ENCODE data around the gene TEX19.

Gene TEX19

DNA sequence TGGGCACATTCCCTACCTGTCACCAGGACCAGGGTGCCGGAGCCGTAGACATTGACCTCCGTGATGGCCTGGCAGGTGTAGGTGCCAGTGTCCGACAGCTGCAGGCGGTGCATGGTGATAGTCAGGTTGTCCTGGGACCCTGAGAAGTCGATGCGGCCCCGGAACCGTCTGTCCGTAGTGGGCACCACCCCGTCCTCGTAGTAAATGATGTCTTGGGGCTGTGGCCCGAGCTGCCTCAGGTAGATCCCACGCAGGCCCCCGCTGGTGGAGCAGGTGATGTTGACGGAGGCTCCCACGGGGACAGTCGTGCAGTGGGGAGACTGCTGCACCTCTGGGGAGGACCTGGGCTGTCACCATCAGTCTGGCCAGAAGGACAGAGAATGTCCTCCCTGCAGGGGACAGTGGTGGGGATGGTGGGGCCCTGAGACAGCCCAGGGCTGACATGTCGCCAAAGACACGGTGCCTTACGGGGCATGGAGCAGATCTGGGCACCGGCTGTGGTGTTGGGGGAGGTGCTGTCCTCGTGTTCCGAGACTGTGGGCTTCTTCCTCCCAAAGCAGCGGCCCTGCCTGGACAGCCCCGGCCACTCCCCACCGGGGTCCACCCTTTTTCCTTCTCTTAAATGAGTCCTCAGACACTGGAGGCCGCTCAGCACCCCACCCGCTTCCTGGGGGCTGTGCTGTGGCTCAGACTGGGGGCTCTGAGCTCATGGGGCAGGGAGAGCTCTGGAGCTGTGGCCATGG is 42.2 kb upstream of the TEX19 start:
- H3K36me3 ChIP-seq (ENCODE audit: insufficient read depth, low read length): no peaks in the 10 kb centered on the region
- H3K4me2 ChIP-seq (ENCODE audit: low read length): no peak overlapping the region
- H3K9me2 ChIP-seq (ENCODE audit: low read depth, low read length): no peaks in the 10 kb centered on the region
- H3K27me3 ChIP-seq (ENCODE audit: insufficient read depth, low read length): peaks cover 14% of the 10 kb centered on the region; the same call in 1 of the 2 replicates
- H3K9me3 ChIP-seq (ENCODE audit: low read length): no peaks in the 10 kb centered on the region
- H3F3A ChIP-seq (ENCODE audit: insufficient read depth, low read length): no peaks in the 10 kb centered on the region; the same call in 1 of the 2 replicates
- H3K4me1 ChIP-seq (ENCODE audit: insufficient read depth, low read length, severe bottlenecking): peaks cover 10% of the 10 kb centered on the region
- H4K20me1 ChIP-seq (ENCODE audit: insufficient read depth, low read length): no peaks in the 10 kb centered on the region
- H3K27ac ChIP-seq (ENCODE audit: low read depth, low read length, poor library complexity, severe bottlenecking): no peak overlapping the region
- no peak overlapping the region for H3K4me3 ChIP-seq (ENCODE audit: low read depth, low read length, poor library complexity, severe bottlenecking)
- H2AFZ ChIP-seq (ENCODE audit: low read length): no peak overlapping the region
- H3K9ac ChIP-seq (ENCODE audit: low read length): no peak overlapping the region
- H3K79me2 ChIP-seq (ENCODE audit: insufficient read depth, low read length): no peaks in the 10 kb centered on the region
- TF ChIP-seq EZH2 (IDR thresholded peaks at IDR 0.05; ENCODE audit: borderline replicate concordance, low read length): no peak
- TF ChIP-seq, protein P1, sequence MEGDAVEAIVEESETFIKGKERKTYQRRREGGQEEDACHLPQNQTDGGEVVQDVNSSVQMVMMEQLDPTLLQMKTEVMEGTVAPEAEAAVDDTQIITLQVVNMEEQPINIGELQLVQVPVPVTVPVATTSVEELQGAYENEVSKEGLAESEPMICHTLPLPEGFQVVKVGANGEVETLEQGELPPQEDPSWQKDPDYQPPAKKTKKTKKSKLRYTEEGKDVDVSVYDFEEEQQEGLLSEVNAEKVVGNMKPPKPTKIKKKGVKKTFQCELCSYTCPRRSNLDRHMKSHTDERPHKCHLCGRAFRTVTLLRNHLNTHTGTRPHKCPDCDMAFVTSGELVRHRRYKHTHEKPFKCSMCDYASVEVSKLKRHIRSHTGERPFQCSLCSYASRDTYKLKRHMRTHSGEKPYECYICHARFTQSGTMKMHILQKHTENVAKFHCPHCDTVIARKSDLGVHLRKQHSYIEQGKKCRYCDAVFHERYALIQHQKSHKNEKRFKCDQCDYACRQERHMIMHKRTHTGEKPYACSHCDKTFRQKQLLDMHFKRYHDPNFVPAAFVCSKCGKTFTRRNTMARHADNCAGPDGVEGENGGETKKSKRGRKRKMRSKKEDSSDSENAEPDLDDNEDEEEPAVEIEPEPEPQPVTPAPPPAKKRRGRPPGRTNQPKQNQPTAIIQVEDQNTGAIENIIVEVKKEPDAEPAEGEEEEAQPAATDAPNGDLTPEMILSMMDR (IDR thresholded peaks at IDR 0.05; ENCODE audit: low read length): no peak

DNA sequence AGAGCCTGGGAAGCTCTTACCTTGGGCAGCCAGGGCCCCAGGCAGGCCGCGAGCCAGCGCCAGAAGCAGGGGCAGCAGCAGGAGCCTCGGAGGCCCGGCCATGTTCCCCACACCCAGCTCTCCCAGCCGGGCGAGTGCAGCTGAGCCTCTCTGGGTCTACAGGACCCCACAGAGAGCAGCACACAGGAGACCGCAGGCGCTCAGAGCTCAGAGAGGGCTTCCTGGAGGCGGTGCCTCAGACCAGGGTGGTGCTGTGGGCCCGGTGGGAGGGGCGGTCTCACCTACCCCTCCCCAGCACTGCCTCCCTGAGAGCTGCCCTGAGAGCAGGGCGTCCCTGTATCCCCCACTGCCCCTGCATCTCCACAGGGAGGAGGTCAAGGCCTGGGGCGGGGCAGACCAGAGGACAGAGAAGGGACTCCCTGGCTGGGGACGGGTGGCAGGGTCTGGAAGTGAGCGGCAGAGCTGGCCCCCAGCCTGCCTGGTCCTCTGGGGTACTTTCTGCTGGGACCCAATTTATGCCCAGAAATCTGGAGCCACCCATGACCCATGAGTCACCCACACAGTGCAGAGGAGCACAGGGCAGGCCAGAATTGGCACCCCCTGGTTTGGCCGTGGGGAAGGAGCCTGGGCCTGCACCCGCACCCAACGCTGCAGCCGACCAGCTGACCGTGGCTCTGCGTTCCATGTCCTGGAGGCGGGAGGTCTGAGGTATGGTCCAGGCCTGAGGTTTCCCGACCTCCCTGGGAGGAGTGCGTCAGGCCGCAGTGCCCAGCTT is 41.5 kb upstream of the TEX19 start, which contains the start of gene CD7:
TSS of gene CD7 (minus strand) at position 215 of the 775 bp plus-strand sequence. CDS start at position 102, 113 bp downstream.
- Histone ChIP-seq H3K36me3 (ENCODE audit: insufficient read depth, low read length) (no peaks in the 10 kb centered on the region), H3F3A (ENCODE audit: insufficient read depth, low read length) (no peaks in the 10 kb centered on the region; the same call in 1 of the 2 replicates), H3K27ac (ENCODE audit: low read depth, low read length, poor library complexity, severe bottlenecking) (no peak within 1 kb of the TSS), H3K4me3 (ENCODE audit: low read depth, low read length, poor library complexity, severe bottlenecking) (no peak within 1 kb of the TSS), H3K9me2 (ENCODE audit: low read depth, low read length) (no peaks in the 10 kb centered on the region), H3K9ac (ENCODE audit: low read length) (no peak within 1 kb of the TSS), H2AFZ (ENCODE audit: low read length) (no peak within 1 kb of the TSS), H3K9me3 (ENCODE audit: low read length) (no peaks in the 10 kb centered on the region), H3K27me3 (ENCODE audit: insufficient read depth, low read length) (peaks cover 14% of the 10 kb centered on the region; the same call in 1 of the 2 replicates), H3K4me2 (ENCODE audit: low read length) (no peak within 1 kb of the TSS), H3K4me1 (ENCODE audit: insufficient read depth, low read length, severe bottlenecking) (peaks cover 10% of the 10 kb centered on the region), H4K20me1 (ENCODE audit: insufficient read depth, low read length) (no peaks in the 10 kb centered on the region), H3K79me2 (ENCODE audit: insufficient read depth, low read length) (no peaks in the 10 kb centered on the region)
- TF ChIP-seq EZH2 (IDR thresholded peaks at IDR 0.05; ENCODE audit: borderline replicate concordance, low read length): no peak
- TF ChIP-seq, protein P1 (IDR thresholded peaks at IDR 0.05; ENCODE audit: low read length): no peak

DNA sequence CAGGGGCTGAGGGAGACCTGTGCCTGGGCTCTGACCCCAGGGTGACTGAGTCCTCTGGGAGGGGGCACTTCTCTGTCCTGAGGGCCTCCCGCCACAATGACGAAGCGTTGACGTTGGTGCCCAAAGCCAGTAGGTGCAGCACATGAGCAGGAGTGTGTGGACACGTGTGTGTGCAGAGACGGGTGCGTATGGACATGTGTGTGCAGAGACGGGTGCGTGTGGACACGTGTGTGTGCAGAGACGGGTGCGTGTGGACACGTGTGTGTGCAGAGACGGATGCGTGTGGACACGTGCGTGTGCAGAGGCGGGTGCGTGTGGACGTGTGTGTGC is 40.9 kb upstream of the TEX19 start:
- H2AFZ ChIP-seq (ENCODE audit: low read length): no peak overlapping the region
- H3K27ac ChIP-seq (ENCODE audit: low read depth, low read length, poor library complexity, severe bottlenecking): no peak overlapping the region
- no peak overlapping the region for H3K4me2 ChIP-seq (ENCODE audit: low read length)
- H3K9me2 ChIP-seq (ENCODE audit: low read depth, low read length): no peaks in the 10 kb centered on the region
- H3K36me3 ChIP-seq (ENCODE audit: insufficient read depth, low read length): no peaks in the 10 kb centered on the region
- H3K27me3 ChIP-seq (ENCODE audit: insufficient read depth, low read length): peaks cover 18% of the 10 kb centered on the region; the same call in 1 of the 2 replicates
- no peak overlapping the region for H3K4me3 ChIP-seq (ENCODE audit: low read depth, low read length, poor library complexity, severe bottlenecking)
- H3K79me2 ChIP-seq (ENCODE audit: insufficient read depth, low read length): no peaks in the 10 kb centered on the region
- no peak for TF ChIP-seq EZH2 (IDR thresholded peaks at IDR 0.05; ENCODE audit: borderline replicate concordance, low read length)
- TF ChIP-seq, protein P1 (IDR thresholded peaks at IDR 0.05; ENCODE audit: low read length): no peak
- no peaks in the 10 kb centered on the region; the same call in 1 of the 2 replicates for H3F3A ChIP-seq (ENCODE audit: insufficient read depth, low read length)
- no peak overlapping the region for H3K9ac ChIP-seq (ENCODE audit: low read length)
- no peaks in the 10 kb centered on the region for H3K9me3 ChIP-seq (ENCODE audit: low read length)
- no peaks in the 10 kb centered on the region for H4K20me1 ChIP-seq (ENCODE audit: insufficient read depth, low read length)
- H3K4me1 ChIP-seq (ENCODE audit: insufficient read depth, low read length, severe bottlenecking): peaks cover 10% of the 10 kb centered on the region

Data from OCI-LY1 (cell line).